Ramos (cell line): ENCODE data around the gene PGLYRP3.
"Not testable (repeated sequence)": the region's sequence is repeated elsewhere in the genome, so short reads cannot be mapped to it uniquely, and the experiment has no call there.

Experiments used
- in situ Hi-C: fragments of 300-500 bp; cut with MboI; formaldehyde crosslinking; loops from one replicate; pipeline ENCODE4 v1.14.3; 2022; ENCODE audit warnings: low sequenced_read_pairs; ENCODE audit not compliant: unreplicated experiment

The PGLYRP3 gene

GRCh38 chr1:153322568-153322967 is 9.8 kb upstream of the PGLYRP3 start:
- in situ Hi-C loops, result no loop called here

- in situ Hi-C loops, result not testable (repeated sequence)
Measured at GRCh38 chr1:153318145-153318544, 5.4 kb upstream of the PGLYRP3 start.

GRCh38 chr1:153316013-153316412 is 3.3 kb upstream of the PGLYRP3 start:
- in situ Hi-C loops, result not testable (repeated sequence)

- in situ Hi-C loops, result not testable (repeated sequence)
Measured at GRCh38 chr1:153314388-153314787, 1.6 kb upstream of the PGLYRP3 start.

- in situ Hi-C loops, result no loop called here
Measured at GRCh38 chr1:153313288-153313687, 536 bp upstream of the PGLYRP3 start.

GRCh38 chr1:153310526-153310925 is 2.2 kb downstream of the PGLYRP3 start:
- in situ Hi-C loops, result no loop called here

- in situ Hi-C loops, result no loop called here
Measured at GRCh38 chr1:153309441-153309840, 3.3 kb downstream of the PGLYRP3 start.

GRCh38 chr1:153308540-153308939 is 4.2 kb downstream of the PGLYRP3 start:
- in situ Hi-C loops, result no loop called here

- in situ Hi-C loops, result no loop called here
Measured at GRCh38 chr1:153307221-153307600, 5.5 kb downstream of the PGLYRP3 start.

- in situ Hi-C loops, result no loop called here
Measured at GRCh38 chr1:153306303-153307220, 6.2 kb downstream of the PGLYRP3 start.

GRCh38 chr1:153305682-153306081 is 7.1 kb downstream of the PGLYRP3 start:
- in situ Hi-C loops, result no loop called here

GRCh38 chr1:153302308-153302707 is 10.4 kb downstream of the PGLYRP3 start:
- in situ Hi-C loops, result no loop called here

GRCh38 chr1:153293851-153294250 is 18.9 kb downstream of the PGLYRP3 start:
- in situ Hi-C loops, result no loop called here

- in situ Hi-C loops, result no loop called here
Measured at GRCh38 chr1:153293480-153293775, 19.3 kb downstream of the PGLYRP3 start.

- in situ Hi-C loops, result no loop called here
Measured at GRCh38 chr1:153292740-153293479, 19.8 kb downstream of the PGLYRP3 start.

GRCh38 chr1:153292185-153292584 is 20.6 kb downstream of the PGLYRP3 start:
- in situ Hi-C loops, result no loop called here

GRCh38 chr1:153291514-153291913 is 21.2 kb downstream of the PGLYRP3 start:
- in situ Hi-C loops, result no loop called here

GRCh38 chr1:153288634-153289275 is 24.0 kb downstream of the PGLYRP3 start:
- in situ Hi-C loops, result no loop called here

GRCh38 chr1:153277852-153278251 is 34.9 kb downstream of the PGLYRP3 start:
- in situ Hi-C loops, result no loop called here

GRCh38 chr1:153272186-153272585 is 40.6 kb downstream of the PGLYRP3 start:
- in situ Hi-C loops, result no loop called here

- in situ Hi-C loops, result no loop called here
Measured at GRCh38 chr1:153271711-153272110, 41.0 kb downstream of the PGLYRP3 start.
